Prostate gland (tissue), 2 donors: Measurements from ENCODE around the gene CSF3. TPM values are rescaled to one million over a fixed set of nuclear protein-coding genes. Genes with fewer than 3 reads are reported as not detected.
A peak's percentile ranks its signal among the peaks of the same experiment; 100 is the strongest.
"Not testable (repeated sequence)": the region's sequence is repeated elsewhere in the genome, so short reads cannot be mapped to it uniquely, and the experiment has no call there.

ENCODE experiments used
- DNase-seq: peaks from one replicate; pipeline ENCODE4 v3.0.0-alpha.2; 2019; ENCODE audit warnings: low spot score
- H3K27ac ChIP-seq, 2 donors: fragments of 200-600 bp; sonication (generic); 2 replicates each; pipeline ENCODE4 v1.5.1; 2017 to 2019
- H3K27me3 ChIP-seq: fragments of 200-600 bp; sonication (generic); replicated peaks from 2 replicates; pipeline ENCODE4 v1.5.1; 2019; ENCODE audit not compliant: insufficient read depth
- H3K36me3 ChIP-seq, 2 donors: fragments of 200-600 bp; sonication (generic); 1 replicate in 1 of 2; 2 replicates in 1 of 2; pipeline versions ENCODE4 v1.5.1 to v1.8.1; 2017 to 2019
- H3K4me1 ChIP-seq: fragments of 200-600 bp; sonication (generic); replicated peaks from 2 replicates; pipeline ENCODE4 v1.5.1; 2019
- H3K4me3 ChIP-seq, 2 donors: fragments of 200-600 bp; sonication (generic); 2 replicates each; pipeline ENCODE4 v1.5.1; 2017 to 2019
- H3K9me3 ChIP-seq: fragments of 200-600 bp; sonication (generic); 2 replicates; pipeline ENCODE4 v1.5.1; 2017
- POLR2A ChIP-seq: fragments of 450-650 bp; IDR thresholded peaks from one replicate; pipeline ENCODE4 v1.6.1; 2016; ENCODE audit warnings: antibody characterized with exemption, mild to moderate bottlenecking
- POLR2AphosphoS5 ChIP-seq: sonication (generic); formaldehyde crosslinking; IDR thresholded peaks from one replicate; pipeline ENCODE4 v1.6.1; 2017; ENCODE audit warnings: antibody characterized with exemption
- WGBS: methylation state at CpG from one replicate; pipeline ENCODE4 v1.1.5; 2018; 5-methylcytosine and 5-hydroxymethylcytosine counted together
- intact Hi-C: fragments of 100-400 bp; cut with DNase I; formaldehyde crosslinking; loops from one replicate; pipeline ENCODE4 v1.14.2; 2022
- total RNA-seq, 2 donors: library from RNA; depleted of rRNA; stranded (reverse); fragments of >200 nt; gene quantifications; one replicate each; pipeline ENCODE4 v1.1.0, GENCODE V29; 2016
- TF ChIP-seq, protein P1 (sequence below), 4 experiments: fragments of 200-600 bp in 2 of 4; fragments of 450-650 bp in 2 of 4; sonication (generic) in 2 of 4; IDR thresholded peaks; 1 replicate in 3 of 4; 2 replicates in 1 of 4; pipeline ENCODE4 v1.5.1; 2016 to 2019; ENCODE audit warnings: antibody characterized with exemption in 4 of 4, mild to moderate bottlenecking in 2 of 4, moderate library complexity in 2 of 4

The CSF3 gene
- total RNA-seq, 2 donors from 2014 or later: 0.41 to 2.2 TPM

DNA sequence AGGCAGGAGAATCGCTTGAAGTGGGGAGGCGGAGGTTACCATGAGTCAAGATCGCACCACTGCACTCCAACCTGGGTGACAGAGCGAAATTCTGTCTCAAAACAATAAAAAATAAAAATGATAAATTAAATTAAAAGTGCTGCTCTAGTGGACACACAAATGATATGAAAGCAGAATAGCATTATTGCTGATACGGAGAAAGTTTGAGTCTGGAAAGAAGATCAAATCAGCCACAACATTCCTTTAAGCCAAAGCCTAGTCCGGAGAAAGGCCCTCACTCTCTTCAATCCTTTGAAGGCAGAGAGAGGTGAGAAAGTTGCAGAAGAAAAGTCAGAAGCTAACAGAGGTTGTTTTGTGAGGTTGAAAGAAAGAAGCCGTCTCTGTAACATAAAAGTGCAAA is 15.1 kb upstream of the CSF3 start:
- no peaks in the 10 kb centered on the region for H3K4me1 ChIP-seq

DNA sequence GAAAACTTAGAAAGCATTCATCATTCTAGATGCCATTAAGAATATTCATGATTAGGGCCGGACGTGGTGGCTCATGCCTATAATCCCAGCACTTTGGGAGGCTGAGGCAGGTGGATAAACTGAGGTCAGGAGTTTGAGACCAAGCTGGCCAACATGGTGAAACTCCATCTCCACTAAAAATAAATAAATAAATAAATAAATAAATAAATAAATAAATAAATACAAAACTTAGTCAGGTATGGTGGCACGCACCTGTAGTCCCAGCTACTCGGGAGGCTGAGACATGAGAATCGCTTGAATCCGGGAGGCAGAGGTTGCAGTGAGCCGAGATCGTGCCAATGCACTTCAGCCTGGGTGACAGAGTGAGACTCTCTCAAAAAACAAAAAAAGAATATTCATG is 13.9 kb upstream of the CSF3 start:
- H3K9me3 ChIP-seq, H3K4me1 ChIP-seq, intact Hi-C loops, H3K4me3 ChIP-seq, DNase-seq, H3K27ac ChIP-seq, H3K27me3 ChIP-seq: not testable (repeated sequence)
- peaks cover 6 to 12% of the 10 kb centered on the region in 2 donors for H3K36me3 ChIP-seq
- WGBS: 93% methylated on average over 8 of the region's 8 CpGs

More for the DNA sequence above, 15.1 kb upstream of the CSF3 start:
- no peak for DNase-seq
- no peak overlapping the region for H3K27ac ChIP-seq
- TF ChIP-seq POLR2AphosphoS5 (no peak), POLR2A (no peak)
- TF ChIP-seq, protein P1, sequence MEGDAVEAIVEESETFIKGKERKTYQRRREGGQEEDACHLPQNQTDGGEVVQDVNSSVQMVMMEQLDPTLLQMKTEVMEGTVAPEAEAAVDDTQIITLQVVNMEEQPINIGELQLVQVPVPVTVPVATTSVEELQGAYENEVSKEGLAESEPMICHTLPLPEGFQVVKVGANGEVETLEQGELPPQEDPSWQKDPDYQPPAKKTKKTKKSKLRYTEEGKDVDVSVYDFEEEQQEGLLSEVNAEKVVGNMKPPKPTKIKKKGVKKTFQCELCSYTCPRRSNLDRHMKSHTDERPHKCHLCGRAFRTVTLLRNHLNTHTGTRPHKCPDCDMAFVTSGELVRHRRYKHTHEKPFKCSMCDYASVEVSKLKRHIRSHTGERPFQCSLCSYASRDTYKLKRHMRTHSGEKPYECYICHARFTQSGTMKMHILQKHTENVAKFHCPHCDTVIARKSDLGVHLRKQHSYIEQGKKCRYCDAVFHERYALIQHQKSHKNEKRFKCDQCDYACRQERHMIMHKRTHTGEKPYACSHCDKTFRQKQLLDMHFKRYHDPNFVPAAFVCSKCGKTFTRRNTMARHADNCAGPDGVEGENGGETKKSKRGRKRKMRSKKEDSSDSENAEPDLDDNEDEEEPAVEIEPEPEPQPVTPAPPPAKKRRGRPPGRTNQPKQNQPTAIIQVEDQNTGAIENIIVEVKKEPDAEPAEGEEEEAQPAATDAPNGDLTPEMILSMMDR (IDR thresholded peaks at IDR 0.05): no peak
- no peaks in the 10 kb centered on the region for H3K9me3 ChIP-seq
- no peak overlapping the region for H3K4me3 ChIP-seq
- 86% methylated on average over 7 of the region's 7 CpGs for WGBS
- intact Hi-C loops: no loop called here
- H3K36me3 ChIP-seq: peaks cover 6 to 21% of the 10 kb centered on the region in 2 donors
- H3K27me3 ChIP-seq: no peaks in the 10 kb centered on the region

DNA sequence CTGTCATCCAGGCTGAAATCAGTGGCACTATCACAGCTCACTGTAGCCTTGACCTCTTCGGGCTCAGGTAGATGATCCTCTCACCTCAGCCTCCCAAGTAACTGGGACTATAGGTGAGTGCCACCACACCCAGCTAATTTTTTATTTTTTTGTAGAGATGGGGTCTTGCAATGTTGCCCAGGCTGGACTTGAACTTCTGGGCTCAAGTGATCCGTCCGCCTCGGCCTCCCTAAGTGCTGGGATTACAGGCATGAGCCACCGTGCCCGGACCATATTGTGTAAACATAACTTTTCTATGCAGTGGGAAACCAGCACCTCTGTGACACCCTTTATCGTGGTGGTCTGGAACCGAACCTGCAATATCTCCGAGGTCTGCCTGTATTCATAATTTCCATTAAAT is 11.2 kb upstream of the CSF3 start:
- H3K4me1 ChIP-seq: no peaks in the 10 kb centered on the region
- no peak overlapping the region for H3K4me3 ChIP-seq
- intact Hi-C loops: no loop called here
- TF ChIP-seq POLR2A (no peak), POLR2AphosphoS5 (no peak)
- TF ChIP-seq, protein P1 (IDR thresholded peaks at IDR 0.05): no peak
- no peak for DNase-seq
- H3K27ac ChIP-seq: no peak overlapping the region
- no peaks in the 10 kb centered on the region for H3K36me3 ChIP-seq
- 85% methylated on average over 9 of the region's 9 CpGs for WGBS
- no peaks in the 10 kb centered on the region for H3K9me3 ChIP-seq
- no peaks in the 10 kb centered on the region for H3K27me3 ChIP-seq

DNA sequence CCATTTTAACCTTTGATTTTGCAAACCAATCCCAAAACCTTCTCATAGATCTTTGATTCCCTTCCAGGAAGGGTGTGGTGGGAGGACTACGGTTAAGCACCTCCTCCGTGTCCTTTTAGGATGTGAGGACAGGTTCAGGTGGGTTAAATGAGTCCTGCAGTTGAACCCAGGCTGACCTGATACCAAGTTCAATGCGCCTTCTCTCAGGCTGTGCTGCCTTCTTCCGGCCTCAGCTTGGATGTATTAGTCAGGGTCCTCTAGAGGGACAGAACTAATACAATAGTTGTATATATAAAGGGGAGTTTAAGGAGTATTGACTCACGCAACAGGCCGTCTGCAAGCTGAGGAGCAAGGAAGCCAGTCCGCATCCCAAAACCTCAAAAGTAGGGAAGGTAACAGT is 10.5 kb upstream of the CSF3 start:
- Histone ChIP-seq H3K36me3 (no peaks in the 10 kb centered on the region), H3K4me1 (no peaks in the 10 kb centered on the region), H3K9me3 (no peaks in the 10 kb centered on the region), H3K27me3 (no peaks in the 10 kb centered on the region), H3K4me3 (no peak overlapping the region), H3K27ac (no peak overlapping the region)
- no peak for DNase-seq
- TF ChIP-seq POLR2A (no peak), POLR2AphosphoS5 (no peak)
- TF ChIP-seq, protein P1 (IDR thresholded peaks at IDR 0.05): no peak
- intact Hi-C loops: no loop called here
- WGBS: 86% methylated on average over 7 of the region's 7 CpGs

DNA sequence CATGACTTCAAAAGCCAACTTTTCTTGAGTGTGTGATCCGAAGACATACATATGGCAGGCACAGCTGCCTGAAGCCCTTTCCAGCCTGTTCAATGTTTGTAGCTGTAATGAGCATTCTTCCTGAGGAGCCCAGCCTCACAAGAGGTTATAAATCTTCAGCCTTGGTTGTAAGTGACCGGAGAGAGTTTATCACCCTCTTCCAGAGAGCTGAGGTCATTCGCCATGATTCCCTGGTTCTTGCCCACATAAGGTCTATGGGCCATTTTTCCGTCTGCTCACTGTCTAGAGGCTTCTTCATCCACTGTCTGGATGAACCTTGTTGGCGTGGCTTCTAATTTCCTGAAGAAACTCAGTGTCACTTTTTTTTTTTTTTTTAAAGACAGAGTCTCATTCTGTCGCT is 9.7 kb upstream of the CSF3 start:
- no peak for DNase-seq
- Histone ChIP-seq H3K9me3 (no peaks in the 10 kb centered on the region), H3K4me3 (no peak overlapping the region), H3K27me3 (no peaks in the 10 kb centered on the region), H3K4me1 (no peaks in the 10 kb centered on the region), H3K27ac (no peak overlapping the region), H3K36me3 (no peaks in the 10 kb centered on the region)
- 80% methylated on average over 6 of the region's 6 CpGs for WGBS
- intact Hi-C loops: no loop called here
- TF ChIP-seq POLR2AphosphoS5: no peak
- TF ChIP-seq POLR2A: no peak
- TF ChIP-seq, protein P1 (IDR thresholded peaks at IDR 0.05): no peak

DNA sequence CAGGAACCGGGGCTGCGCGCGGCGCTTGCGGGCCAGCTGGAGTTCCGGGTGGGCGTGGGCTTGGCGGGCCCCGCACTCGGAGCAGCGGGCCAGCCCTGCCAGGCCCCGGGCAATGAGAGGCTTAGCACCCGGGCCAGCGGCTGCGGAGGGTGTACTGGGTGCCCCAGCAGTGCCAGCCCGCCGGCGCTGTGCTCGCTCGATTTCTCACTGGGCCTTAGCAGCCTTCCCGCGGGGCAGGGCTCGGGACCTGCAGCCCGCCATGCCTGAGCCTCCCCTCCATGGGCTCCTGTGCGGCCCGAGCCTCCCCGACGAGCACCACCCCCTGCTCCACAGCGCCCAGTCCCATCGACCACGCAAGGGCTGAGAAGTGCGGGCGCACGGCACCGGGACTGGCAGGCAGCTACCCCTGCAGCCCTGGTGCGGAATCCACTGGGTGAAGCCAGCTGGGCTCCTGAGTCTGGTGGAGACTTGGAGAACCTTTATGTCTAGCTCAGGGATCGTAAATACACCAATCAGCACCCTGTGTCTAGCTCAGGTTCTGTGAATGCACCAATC is 4.2 kb upstream of the CSF3 start:
- peak overlapping the region in 1 of 2 donors; percentile 62 for H3K27ac ChIP-seq
- H3K4me3 ChIP-seq, DNase-seq, H3K36me3 ChIP-seq, H3K9me3 ChIP-seq, H3K27me3 ChIP-seq, H3K4me1 ChIP-seq: not testable (repeated sequence)
- intact Hi-C loops: loop anchor here (5.0 to 10.0 kb wide), 3 partner anchors 156 to 284 kb away; no protein-coding TSS in a partner anchor
- 95% methylated on average over 38 of the region's 38 CpGs for WGBS

DNA sequence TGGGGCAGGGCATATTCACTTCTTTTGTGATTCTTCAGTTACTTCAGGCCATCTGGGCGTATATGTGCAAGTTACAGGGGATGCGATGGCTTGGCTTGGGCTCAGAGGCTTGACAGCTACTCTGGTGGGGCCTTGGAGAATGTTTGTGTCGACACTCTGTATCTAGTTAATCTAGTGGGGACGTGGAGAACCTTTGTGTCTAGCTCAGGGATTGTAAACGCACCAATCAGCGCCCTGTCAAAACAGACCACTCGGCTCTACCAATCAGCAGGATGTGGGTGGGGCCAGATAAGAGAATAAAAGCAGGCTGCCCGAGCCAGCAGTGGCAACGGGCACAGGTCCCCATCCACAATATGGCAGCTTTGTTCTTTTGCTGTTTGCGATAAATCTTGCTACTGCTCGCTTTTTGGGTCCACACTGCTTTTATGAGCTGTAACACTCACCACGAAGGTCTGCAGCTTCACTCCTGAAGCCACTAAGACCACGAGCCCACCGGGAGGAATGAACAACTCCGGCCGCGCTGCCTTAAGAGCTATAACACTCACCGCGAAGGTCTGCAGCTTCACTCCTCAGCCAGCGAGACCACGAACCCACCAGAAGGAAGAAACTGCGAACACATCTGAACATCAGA is 3.1 kb upstream of the CSF3 start:
- 79% methylated on average over 22 of the region's 22 CpGs for WGBS
- DNase-seq, H3K9me3 ChIP-seq, H3K36me3 ChIP-seq, H3K4me3 ChIP-seq, H3K27me3 ChIP-seq, H3K27ac ChIP-seq, H3K4me1 ChIP-seq: not testable (repeated sequence)
- intact Hi-C loops: loop anchor here (5.0 to 10.0 kb wide), 3 partner anchors 155 to 283 kb away; no protein-coding TSS in a partner anchor
